K562 (cell line): ENCODE measurements around the gene LMO7. TPM values are rescaled to one million over a fixed set of nuclear protein-coding genes. Genes with fewer than 3 reads are reported as not detected.

Source experiments
- ATAC-seq: fragments of 200-7000 bp; cut with Tn5 transposase; 3 replicates; pipeline ENCODE4 v1.9.1; 2020; ENCODE audit warnings: moderate library complexity
- BruUV-seq: library from RNA; stranded (reverse); fragments of 400-500 nt; replicated peaks from 2 replicates; lab custom pipeline; 2021; lab: Mats Ljungman, UMichigan
- CTCF ChIA-PET: fragments of 300-600 bp; formaldehyde crosslinking; extraction: SDS; loops from one replicate; lab custom pipeline; 2021; ENCODE audit warnings: low intra/inter-chr PET ratio; lab: Yijun Ruan, JAX
- POLR2A ChIA-PET: fragments of 300-600, 350-650 bp; sonication (Branson Sonifier 250); formaldehyde crosslinking; extraction: SDS; loops from one replicate; lab custom pipeline; 2021; ENCODE audit warnings: antibody characterized with exemption, inconsistent platforms; lab: Yijun Ruan, JAX
- DNase-seq, 4 experiments: peaks; one replicate each; pipeline versions ENCODE4 v3.0.0 to v3.0.0-alpha.2; 2011 to 2018; ENCODE audit warnings: low spot score in 3 of 4, mixed read lengths in 3 of 4; ENCODE audit errors: extremely low read depth in 1 of 4
- FAIRE-seq: peaks from 2 replicates; lab custom pipeline; 2011; peaks lifted over from hg19 to GRCh38; lab: Jason Lieb, UNC
- H2AFZ ChIP-seq: 2 replicates; pipeline ENCODE4 v1.6.0; 2011; ENCODE audit warnings: low read depth, low read length, control low read depth, inconsistent platforms
- H3K27ac ChIP-seq: fragments of 200-600 bp; 3 replicates; pipeline ENCODE4 v1.8.0; 2011; ENCODE audit warnings: low read depth, mild to moderate bottlenecking, control low read depth, inconsistent platforms, low read length, moderate library complexity, mixed read lengths; ENCODE audit errors: extremely low read depth
- H3K27me3 ChIP-seq, 2 experiments: fragments of 300-600 bp in 1 of 2; 2 replicates in 1 of 2; 3 replicates in 1 of 2; pipeline versions ENCODE4 v1.6.0 to v1.8.0; 2011; ENCODE audit warnings: inconsistent platforms in 2 of 2, low read length in 2 of 2, mild to moderate bottlenecking in 1 of 2, mixed read lengths in 1 of 2, moderate library complexity in 1 of 2; ENCODE audit not compliant: control insufficient read depth in 2 of 2, insufficient read depth in 2 of 2
- H3K36me3 ChIP-seq: fragments of 300-600 bp; 3 replicates; pipeline ENCODE4 v1.8.0; 2011; ENCODE audit warnings: mild to moderate bottlenecking, low read length, inconsistent platforms; ENCODE audit not compliant: control insufficient read depth, insufficient read depth
- H3K4me1 ChIP-seq, 2 experiments: fragments of 200-600 bp in 1 of 2; replicated peaks in 1 of 2; 2 replicates in 1 of 2; 3 replicates in 1 of 2; pipeline versions ENCODE4 v1.5.1 to v1.8.0; 2011; ENCODE audit warnings: inconsistent platforms in 2 of 2, low read length in 2 of 2, mild to moderate bottlenecking in 1 of 2, mixed read lengths in 1 of 2, moderate library complexity in 1 of 2; ENCODE audit not compliant: control insufficient read depth in 2 of 2, insufficient read depth in 2 of 2
- H3K4me2 ChIP-seq: 2 replicates; pipeline ENCODE4 v1.6.1; 2011; ENCODE audit warnings: low read length, control low read depth, inconsistent platforms, mixed read lengths; ENCODE audit not compliant: insufficient read depth
- H3K4me3 ChIP-seq: fragments of 200-600 bp; sonication (generic), shearing (Covaris generic); 2 replicates; pipeline ENCODE4 v1.5.1; 2016; ENCODE audit warnings: control low read depth, inconsistent platforms
- H3K79me2 ChIP-seq: fragments of 200-600 bp; 3 replicates; pipeline ENCODE4 v1.8.0; 2011; ENCODE audit warnings: low read length, inconsistent platforms; ENCODE audit not compliant: control insufficient read depth, insufficient read depth
- H3K9ac ChIP-seq, 2 experiments: 2 replicates each; pipeline versions ENCODE4 v1.6.0 to v1.6.1; 2011; ENCODE audit warnings: low read depth in 2 of 2, low read length in 2 of 2, control low read depth in 1 of 2, inconsistent platforms in 1 of 2, mild to moderate bottlenecking in 1 of 2, mixed read lengths in 1 of 2; ENCODE audit not compliant: insufficient read depth in 1 of 2
- H3K9me1 ChIP-seq: one replicate; pipeline ENCODE4 v1.6.0; 2011; ENCODE audit warnings: inconsistent platforms, mild to moderate bottlenecking, low read length, moderate library complexity; ENCODE audit not compliant: control insufficient read depth, insufficient read depth
- H3K9me3 ChIP-seq: replicated peaks from 2 replicates; pipeline ENCODE4 v1.5.1; 2011; ENCODE audit warnings: low read depth, low read length, inconsistent platforms; ENCODE audit not compliant: control insufficient read depth, insufficient read depth
- H4K20me1 ChIP-seq: replicated peaks from 2 replicates; pipeline ENCODE4 v1.6.1; 2011; ENCODE audit warnings: low read length, inconsistent platforms, mixed read lengths; ENCODE audit not compliant: control insufficient read depth, insufficient read depth
- EZH2 ChIP-seq: IDR thresholded peaks from 2 replicates; pipeline ENCODE4 v1.6.1; 2012; ENCODE audit warnings: low read depth, mild to moderate bottlenecking, inconsistent platforms, low read length, borderline replicate concordance
- HSF4 ChIP-seq: fragments of 250-450 bp; sonication (Bioruptor Pico); IDR thresholded peaks from 2 replicates; pipeline ENCODE4 v2.1.2; 2022; ENCODE audit warnings: mild to moderate bottlenecking, moderate library complexity, borderline replicate concordance
- PHTF2 ChIP-seq: fragments of 250-450 bp; sonication (Bioruptor Pico); IDR thresholded peaks from 2 replicates; pipeline ENCODE4 v1.5.0; 2021; ENCODE audit warnings: mild to moderate bottlenecking
- ZFP91 ChIP-seq: sonication (generic); formaldehyde crosslinking; IDR thresholded peaks from 2 replicates; pipeline ENCODE4 v1.8.0; 2022; ENCODE audit warnings: mild to moderate bottlenecking, missing genetic modification reagents
- ZNF551 ChIP-seq: fragments of 250-450 bp; sonication (Bioruptor Pico); IDR thresholded peaks from 2 replicates; pipeline ENCODE4 v1.5.0; 2021; ENCODE audit warnings: mild to moderate bottlenecking, moderate library complexity
- WGBS: fragments of 100-300 bp; shearing (Covaris generic); methylation state at CpG from one replicate; pipeline ENCODE4 v1.1.6; 2016; ENCODE audit warnings: low coverage, mixed read lengths; ENCODE audit not compliant: insufficient coverage; ENCODE audit errors: missing lambda C conversion rate; 5-methylcytosine and 5-hydroxymethylcytosine counted together
- in situ Hi-C: fragments of 300-500 bp; cut with MboI; formaldehyde crosslinking; loops from 4 replicates; pipeline ENCODE4 v1.15.0; 2018; ENCODE audit warnings: inconsistent platforms, mixed read lengths
- intact Hi-C: fragments of 100-400 bp; cut with micrococcal nuclease; formaldehyde crosslinking; loops from 2 replicates; pipeline ENCODE4 v1.14.2; 2022
- polyA plus RNA-seq, 8 experiments: library from polyadenylated mRNA; depleted of rRNA in 4 of 8; stranded (reverse) in 5 of 8; unstranded in 3 of 8; fragments of >200 nt; fragmentation: Nextera tagmentation in 2 of 8; fragmentation: Illumina TruSeq in 1 of 8; extraction: Ambion mirVana in 2 of 8; extraction: Trizol in 1 of 8; gene quantifications; 2 replicates each; pipeline versions ENCODE4 v1.2.1 to v1.2.3, GENCODE V29; 2011 to 2014; ENCODE audit warnings: inconsistent platforms in 1 of 8, missing spikeins in 1 of 8
- total RNA-seq, 7 experiments: library from RNA; depleted of rRNA in 6 of 7; stranded (reverse); fragments of >200 nt in 6 of 7; fragmentation: Illumina TruSeq in 2 of 7; extraction: Trizol in 2 of 7; gene quantifications; 2 replicates each; pipeline versions ENCODE4 v1.2.1 to v1.2.3, GENCODE V29; 2011 to 2021; ENCODE audit warnings: low replicate concordance in 1 of 7
- TF ChIP-seq, protein P1 (sequence below): fragments of 450-650 bp; conservative IDR thresholded peaks from 2 replicates; pipeline ENCODE4 v1.6.1; 2016; ENCODE audit warnings: missing genetic modification characterization, low read depth, mild to moderate bottlenecking, missing compliant biosample characterization, moderate library complexity

LMO7 gene
- total and polyA plus RNA-seq, 9 of the 15 experiments (the other 6 are each of a cell fraction or from before 2014, with no cell fraction given): 0.42 to 4.3 (median 1.7) TPM

- no peak for TF ChIP-seq ZFP91 (CRISPR knock-in tag)
Observed at GRCh38 chr13:75763512-75763911, 127.4 kb downstream of the LMO7 start (continued).

DNA sequence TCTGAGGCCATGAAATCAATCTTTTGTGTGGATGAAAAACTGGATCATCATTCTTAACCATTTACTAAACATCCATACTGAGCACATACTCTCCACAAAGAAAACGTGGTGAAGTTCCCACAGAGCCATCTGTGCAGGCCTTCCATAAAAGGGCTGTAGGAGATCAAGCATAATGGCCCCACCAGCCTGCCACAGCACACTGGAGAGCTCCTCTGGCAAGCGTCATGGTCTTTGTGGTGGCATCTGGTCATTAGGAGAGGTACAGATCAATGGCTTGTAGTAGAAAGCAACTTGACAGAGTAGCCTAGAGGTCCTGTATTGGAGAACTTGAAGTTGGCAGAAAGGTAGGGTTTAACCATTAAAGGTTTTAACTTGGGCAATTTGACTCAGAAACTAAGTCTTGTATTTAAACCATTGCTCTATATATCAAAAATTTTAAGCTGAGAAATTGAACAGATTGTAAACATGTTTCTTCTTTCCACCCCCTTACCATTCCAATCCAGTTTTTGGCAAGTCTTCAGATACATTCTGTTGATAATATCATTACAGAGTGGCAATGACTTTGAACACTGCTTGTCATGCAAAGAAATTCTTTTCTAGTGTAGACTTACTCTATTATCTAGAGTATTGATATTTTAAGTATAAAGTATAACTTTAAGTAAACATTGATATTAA is 128.3 kb downstream of the LMO7 start:
- Histone ChIP-seq H2AFZ (no peak overlapping the region), H3K36me3 (no peaks in the 10 kb centered on the region), H3K9me3 (no peaks in the 10 kb centered on the region), H4K20me1 (no peaks in the 10 kb centered on the region), H3K4me2 (no peak overlapping the region), H3K9me1 (no peaks in the 10 kb centered on the region), H3K4me1 (no peaks in the 10 kb centered on the region), H3K27ac (no peak overlapping the region), H3K27me3 (no peaks in the 10 kb centered on the region), H3K79me2 (no peaks in the 10 kb centered on the region), H3K4me3 (no peak overlapping the region), H3K9ac (no peak overlapping the region)
- intact Hi-C loops (no loop called here), in situ Hi-C loops (no loop called here)
- TF ChIP-seq ZNF551 (CRISPR knock-in tag) (no peak), HSF4 (CRISPR knock-in tag) (no peak), PHTF2 (no peak), EZH2 (no peak)
- TF ChIP-seq, protein P1, sequence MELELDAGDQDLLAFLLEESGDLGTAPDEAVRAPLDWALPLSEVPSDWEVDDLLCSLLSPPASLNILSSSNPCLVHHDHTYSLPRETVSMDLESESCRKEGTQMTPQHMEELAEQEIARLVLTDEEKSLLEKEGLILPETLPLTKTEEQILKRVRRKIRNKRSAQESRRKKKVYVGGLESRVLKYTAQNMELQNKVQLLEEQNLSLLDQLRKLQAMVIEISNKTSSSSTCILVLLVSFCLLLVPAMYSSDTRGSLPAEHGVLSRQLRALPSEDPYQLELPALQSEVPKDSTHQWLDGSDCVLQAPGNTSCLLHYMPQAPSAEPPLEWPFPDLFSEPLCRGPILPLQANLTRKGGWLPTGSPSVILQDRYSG (tag): no peak
- FAIRE-seq (no peak), DNase-seq (no peak), ATAC-seq (no peak)
- POLR2A ChIA-PET: no interaction called here
- CTCF ChIA-PET: no interaction called here
- no TSS peak for BruUV-seq
- WGBS: 0% methylated on average over 2 of the region's 2 CpGs
